Measurements from ENCODE around the gene SMIM41. TPM values are rescaled to one million over a fixed set of nuclear protein-coding genes. Genes with fewer than 3 reads are reported as not detected.

SMIM41 gene
- total and polyA plus RNA-seq, 7 donors, result 0.41 to 5.7 (median 0.88) TPM; not detected in 3

- Histone ChIP-seq H3K36me3 (peaks cover 3 to 32% (median 17%) of the 10 kb centered on the region in 4 donors), H3K27me3 (no peaks in the 10 kb centered on the region), H3K27ac (peak overlapping the region; percentile 94 to 100 (median 96)), H3K4me1 (peaks cover 0 to 63% (median 50%) of the 10 kb centered on the region in 4 donors), H3K9me3 (no peaks in the 10 kb centered on the region), H3K4me3 (peak overlapping the region in 2 of 4 donors; percentile 17 to 19)
- intact Hi-C loops (cut with DNase I), result no loop called here
- WGBS, 2 donors, result 91% methylated on average over 23 of the region's 23 CpGs
- peak; percentile 87 for DNase-seq
- TF ChIP-seq POLR2A (IDR thresholded peaks at IDR 0.05) (no peak), POLR2AphosphoS5 (IDR thresholded peaks at IDR 0.05) (peak; percentile 40 to 86 (median 75)), CTCF (IDR thresholded peaks at IDR 0.05) (no peak), EP300 (IDR thresholded peaks at IDR 0.05) (no peak)
These were observed 22.5 kb upstream of the SMIM41 start for GRCh38 chr12:52056801-52057637.

- no peaks in the 10 kb centered on the region for H3K27me3 ChIP-seq
- peak in 2 of 4 donors; percentile 36 to 47 for TF ChIP-seq POLR2AphosphoS5 (IDR thresholded peaks at IDR 0.05)
- TF ChIP-seq EP300 (IDR thresholded peaks at IDR 0.05), result no peak
- WGBS, 2 donors, result 88 to 91% methylated on average over 14 of the region's 14 CpGs
- peaks cover 3 to 32% (median 17%) of the 10 kb centered on the region in 4 donors for H3K36me3 ChIP-seq
- no peak overlapping the region for H3K4me3 ChIP-seq
- no peaks in the 10 kb centered on the region for H3K9me3 ChIP-seq
- peak; percentile 66 for DNase-seq
- H3K4me1 ChIP-seq, result peaks cover 0 to 63% (median 46%) of the 10 kb centered on the region in 4 donors
- H3K27ac ChIP-seq, result peak overlapping the region; percentile 94 to 100 (median 96)
- intact Hi-C loops (cut with DNase I), result no loop called here
These were observed 21.6 kb upstream of the SMIM41 start for GRCh38 chr12:52057638-52058576.

- peak overlapping the region; percentile 9 to 100 (median 84) for H3K27ac ChIP-seq
- peaks cover 3 to 32% (median 17%) of the 10 kb centered on the region in 4 donors for H3K36me3 ChIP-seq
- 70 to 75% methylated on average over 25 of the region's 25 CpGs for WGBS, 2 donors
- H3K4me1 ChIP-seq, result peaks cover 0 to 65% (median 41%) of the 10 kb centered on the region in 4 donors
- DNase-seq, result peak; percentile 89
- TF ChIP-seq POLR2AphosphoS5 (IDR thresholded peaks at IDR 0.05) (peak; percentile 66 to 91 (median 86)), POLR2A (IDR thresholded peaks at IDR 0.05) (no peak)
- intact Hi-C loops (cut with DNase I), result no loop called here
- no peaks in the 10 kb centered on the region for H3K9me3 ChIP-seq
- H3K27me3 ChIP-seq, result no peaks in the 10 kb centered on the region
- no peak overlapping the region for H3K4me3 ChIP-seq
These were observed 20.7 kb upstream of the SMIM41 start for GRCh38 chr12:52058631-52059361.

- H3K27ac ChIP-seq, result peak overlapping the region; percentile 7 to 100 (median 70)
- peaks cover 0 to 63% (median 32%) of the 10 kb centered on the region in 4 donors for H3K4me1 ChIP-seq
- H3K9me3 ChIP-seq, result no peaks in the 10 kb centered on the region
- H3K27me3 ChIP-seq, result no peaks in the 10 kb centered on the region
- 79 to 80% methylated on average over 12 of the region's 12 CpGs for WGBS, 2 donors
- TF ChIP-seq POLR2AphosphoS5 (IDR thresholded peaks at IDR 0.05), result peak; percentile 72 to 88 (median 74)
- peak in 1 of 2 donors; percentile 15 for TF ChIP-seq POLR2A (IDR thresholded peaks at IDR 0.05)
- no peak for TF ChIP-seq CTCF (IDR thresholded peaks at IDR 0.05)
- TF ChIP-seq EP300 (IDR thresholded peaks at IDR 0.05), result no peak
- H3K4me3 ChIP-seq, result no peak overlapping the region
- DNase-seq, result peak; percentile 91
- intact Hi-C loops (cut with DNase I), result no loop called here
- H3K36me3 ChIP-seq, result peaks cover 3 to 27% (median 11%) of the 10 kb centered on the region in 4 donors
These were observed 19.7 kb upstream of the SMIM41 start for GRCh38 chr12:52059582-52060497.

All from sigmoid colon (tissue), 7 donors.